GM18507 (cell line): ENCODE measurements around the gene TRIM40.
"Not testable (repeated sequence)": the region's sequence is repeated elsewhere in the genome, so short reads cannot be mapped to it uniquely, and the experiment has no call there.

Source experiments
- DNase-seq: peaks from one replicate; pipeline ENCODE4 v3.0.0; 2011; ENCODE audit warnings: low read depth; ENCODE audit not compliant: insufficient read length; ENCODE audit errors: extremely low spot score
- FAIRE-seq: peaks from 2 replicates; lab custom pipeline; 2011; peaks lifted over from hg19 to GRCh38; lab: Jason Lieb, UNC

TRIM40 gene

DNA sequence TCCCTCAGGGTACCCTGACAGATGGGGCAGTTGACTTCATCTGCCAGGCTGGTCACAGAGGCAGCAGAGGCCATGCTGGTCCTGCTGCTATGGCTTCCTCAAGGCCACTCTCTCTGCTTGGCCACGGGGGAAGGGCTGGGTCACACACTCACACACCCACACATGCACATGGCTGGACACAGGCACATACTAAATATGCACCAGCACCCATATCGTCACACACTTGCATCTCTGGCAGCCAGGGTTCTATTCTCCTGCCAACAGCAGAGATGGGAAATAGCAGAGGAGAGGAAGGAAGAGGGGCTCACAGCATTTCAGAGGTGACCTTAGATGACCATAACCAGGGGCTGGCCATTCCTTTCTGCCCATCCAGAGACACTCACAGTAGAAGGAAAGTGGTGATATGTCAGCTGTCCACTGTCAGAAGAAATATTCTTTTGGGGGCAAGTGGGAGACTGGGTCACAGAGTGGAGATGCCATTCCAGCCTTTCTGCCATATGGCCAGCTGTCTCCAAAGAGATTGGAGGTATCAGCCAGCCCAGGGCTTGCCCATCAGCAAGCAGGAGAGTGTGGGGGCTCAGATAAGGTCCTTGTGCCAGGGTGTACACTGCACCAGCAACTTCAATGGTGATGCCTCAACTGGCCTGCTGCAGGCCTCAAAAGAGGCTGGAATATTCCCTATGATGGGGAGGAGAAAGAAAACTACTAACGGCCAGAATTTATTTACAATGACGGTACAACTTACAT is 25.0 kb downstream of the TRIM40 start, which contains the start of gene TRIM10:
TRIM10 (minus strand) TSS at position 427 of the 747 bp plus-strand sequence; CDS start at position 74, 353 bp downstream.
- no peak for DNase-seq
- FAIRE-seq: no peak

DNA sequence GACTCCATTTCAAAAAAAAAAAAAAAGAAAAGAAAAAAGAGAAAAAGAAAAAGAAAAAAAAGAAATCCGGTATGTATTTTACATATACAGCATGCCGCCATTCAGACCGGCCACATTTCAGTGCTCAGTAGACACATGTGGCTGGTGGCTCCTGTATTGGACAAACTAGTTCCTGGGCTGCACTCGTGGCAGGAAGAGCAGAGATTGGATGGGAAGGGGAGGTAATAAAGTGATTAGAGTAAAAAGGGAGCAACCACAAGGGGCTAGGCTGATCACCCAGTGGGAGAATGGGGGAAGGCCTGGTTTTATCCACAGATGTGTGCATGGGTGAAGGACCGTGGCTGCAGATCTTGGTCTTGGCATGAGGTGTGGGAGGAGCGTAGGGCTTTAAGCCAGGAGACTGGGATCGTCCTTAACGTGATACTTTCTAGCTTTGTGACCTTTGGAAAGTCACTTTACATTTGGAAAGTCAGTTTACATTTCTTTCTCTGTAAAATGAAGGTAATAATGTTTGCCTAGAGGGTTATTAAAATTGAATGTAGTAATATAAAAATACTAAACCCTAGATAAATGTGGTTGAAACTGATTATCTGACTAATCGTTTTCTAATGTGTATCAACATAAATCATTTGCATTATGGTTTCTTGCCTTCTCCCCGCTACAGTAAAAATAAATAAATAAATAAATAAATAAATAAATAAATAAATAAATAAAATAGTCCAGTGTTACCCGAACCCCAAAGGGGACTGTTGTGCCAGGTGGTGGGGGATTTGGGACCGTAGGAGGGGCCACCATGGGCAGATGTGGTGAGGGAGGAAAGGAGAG is 26.5 kb downstream of the TRIM40 start:
- no peak for FAIRE-seq

DNA sequence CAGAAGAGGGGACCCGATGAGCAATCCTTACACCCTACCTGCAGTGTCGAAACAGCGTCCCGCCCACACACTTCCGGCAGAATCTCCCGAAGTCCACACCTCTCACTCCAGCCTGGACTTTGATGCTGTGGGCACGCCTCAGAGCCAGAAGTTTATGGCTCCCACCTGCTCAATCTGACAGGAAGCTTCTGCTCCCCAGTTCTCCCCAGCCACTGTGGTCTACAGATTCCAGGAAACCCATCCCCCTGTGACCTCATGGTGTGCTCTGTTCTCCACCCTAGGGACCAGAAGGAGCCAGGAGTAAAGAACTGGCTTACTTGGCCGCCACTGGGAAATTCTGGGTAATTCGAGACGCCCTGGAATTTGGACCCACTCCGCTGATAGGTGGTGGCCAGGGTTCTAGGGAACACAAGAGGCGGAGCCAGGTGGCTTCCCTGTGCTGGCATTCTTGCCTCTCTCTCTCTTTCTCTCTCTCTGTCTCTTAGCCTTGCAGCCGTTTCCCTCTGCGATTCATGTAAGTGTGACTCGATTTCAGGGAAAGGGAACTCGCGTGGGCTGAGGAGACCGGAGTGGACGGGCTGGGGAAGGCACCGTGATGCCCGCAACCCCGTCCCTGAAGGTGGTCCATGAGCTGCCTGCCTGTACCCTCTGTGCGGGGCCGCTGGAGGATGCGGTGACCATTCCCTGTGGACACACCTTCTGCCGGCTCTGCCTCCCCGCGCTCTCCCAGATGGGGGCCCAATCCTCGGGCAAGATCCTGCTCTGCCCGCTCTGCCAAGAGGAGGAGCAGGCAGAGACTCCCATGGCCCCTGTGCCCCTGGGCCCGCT is 27.4 kb downstream of the TRIM40 start, which contains the start of gene TRIM15:
TRIM15 (plus strand) TSS at position 457 of the 828 bp plus-strand sequence; CDS start at position 596, 139 bp downstream.
- FAIRE-seq (no peak), DNase-seq (no peak)

More for the DNA sequence above, 26.5 kb downstream of the TRIM40 start:
- no peak for DNase-seq

DNA sequence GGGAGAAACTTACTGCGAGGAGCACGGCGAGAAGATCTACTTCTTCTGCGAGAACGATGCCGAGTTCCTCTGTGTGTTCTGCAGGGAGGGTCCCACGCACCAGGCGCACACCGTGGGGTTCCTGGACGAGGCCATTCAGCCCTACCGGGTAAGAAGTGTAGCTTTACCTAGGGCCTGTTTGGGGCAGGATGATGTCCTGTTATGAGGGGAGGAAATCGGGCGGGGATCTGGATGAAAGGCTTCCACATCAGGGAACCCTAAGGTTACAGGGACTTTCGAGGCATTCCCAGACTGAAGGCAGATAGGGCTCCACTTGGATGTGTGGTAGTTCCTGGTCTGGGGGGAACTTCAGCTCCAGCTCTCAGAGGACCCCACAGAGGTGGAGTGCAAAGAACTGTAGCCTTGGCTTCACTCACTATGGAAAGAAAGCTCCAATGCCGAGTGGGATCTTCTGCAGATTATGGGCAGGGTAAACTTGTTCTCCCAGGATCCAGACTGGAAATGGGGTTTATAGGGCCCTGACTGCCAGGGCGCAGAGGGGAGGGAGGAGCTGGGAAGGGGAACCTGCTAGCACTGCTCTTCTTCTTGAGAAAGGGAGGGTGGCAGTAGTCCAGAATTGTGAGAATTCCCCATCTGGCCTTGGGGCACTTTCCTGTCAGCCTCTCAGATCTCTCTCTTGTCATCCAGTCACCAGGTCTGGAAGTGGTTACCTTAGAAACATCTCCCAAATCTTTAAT is 28.1 kb downstream of the TRIM40 start:
- FAIRE-seq (no peak), DNase-seq (no peak)

DNA sequence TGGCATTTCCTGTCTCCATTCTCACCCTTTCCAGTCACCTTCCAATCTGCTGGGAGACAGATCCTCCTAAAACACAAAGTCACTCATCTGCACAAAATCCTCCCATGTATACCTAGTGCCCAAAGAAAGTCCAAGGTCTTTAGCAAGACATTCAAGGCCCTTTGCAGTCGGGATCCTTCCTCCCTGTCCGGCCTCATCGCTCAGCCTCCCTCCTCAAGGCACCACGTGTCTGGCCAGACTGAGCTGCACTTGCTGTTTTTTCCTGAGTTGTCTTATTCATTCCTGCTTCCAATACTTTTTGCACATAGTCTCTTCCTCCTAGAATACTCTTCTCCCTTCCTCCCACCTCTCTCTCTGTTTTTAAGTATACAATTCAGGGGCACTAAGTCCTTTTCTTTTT is 28.8 kb downstream of the TRIM40 start:
- FAIRE-seq: no peak
- DNase-seq: no peak

DNA sequence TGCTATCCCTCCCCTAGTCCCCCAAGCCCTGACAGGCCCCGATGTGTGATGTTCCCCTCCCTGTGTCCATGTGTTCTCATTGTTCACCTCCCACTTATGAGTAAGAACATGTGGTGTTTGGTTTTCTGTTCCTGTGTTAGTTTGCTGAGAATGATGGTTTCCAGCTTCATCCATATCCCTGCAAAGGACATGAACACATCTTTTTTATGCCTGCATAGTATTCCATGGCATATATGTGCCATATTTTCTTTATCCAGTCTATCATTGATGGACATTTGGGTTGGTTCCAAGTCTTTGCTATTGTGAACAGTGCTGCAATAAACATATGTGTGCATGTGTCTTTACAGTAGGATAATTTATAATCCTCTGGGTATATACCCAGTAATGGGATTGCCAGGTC is 29.3 kb downstream of the TRIM40 start:
- not testable (repeated sequence) for FAIRE-seq, DNase-seq

DNA sequence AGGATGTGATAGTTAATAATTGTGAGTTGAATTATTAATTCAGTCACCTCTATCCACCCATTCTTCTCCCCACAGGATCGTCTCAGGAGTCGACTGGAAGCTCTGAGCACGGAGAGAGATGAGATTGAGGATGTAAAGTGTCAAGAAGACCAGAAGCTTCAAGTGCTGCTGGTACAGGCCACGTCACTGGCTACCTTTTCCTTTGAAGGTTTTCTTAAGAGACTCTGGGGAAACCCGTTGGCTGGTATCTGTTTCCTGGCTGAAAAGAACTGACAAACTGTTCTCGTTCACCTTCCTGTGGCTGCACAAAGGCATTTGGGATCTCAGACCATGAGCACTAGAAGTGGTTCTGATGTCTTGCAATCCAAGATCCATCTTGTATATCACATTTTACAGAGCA is 31.2 kb downstream of the TRIM40 start:
- FAIRE-seq (peak; percentile 26), DNase-seq (no peak)

DNA sequence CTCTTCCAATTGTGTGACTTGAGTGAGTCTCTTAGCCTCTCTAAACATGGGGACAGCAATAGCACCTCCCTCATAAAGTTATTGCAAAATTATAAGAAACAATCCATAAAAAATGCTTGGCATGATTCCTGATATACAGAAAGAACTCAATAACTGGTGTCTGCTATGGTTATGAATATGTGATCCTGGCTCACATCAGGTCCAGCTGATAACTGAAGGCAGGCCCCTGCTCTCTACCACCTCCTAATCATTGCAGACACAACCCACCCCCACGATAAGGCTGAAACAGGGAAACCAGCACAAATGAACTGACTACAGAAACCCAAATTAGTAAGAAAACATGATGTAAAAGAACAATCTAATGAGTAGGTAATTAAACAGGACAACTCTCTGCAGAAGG is 32.8 kb downstream of the TRIM40 start:
- no peak for FAIRE-seq
- DNase-seq: no peak

DNA sequence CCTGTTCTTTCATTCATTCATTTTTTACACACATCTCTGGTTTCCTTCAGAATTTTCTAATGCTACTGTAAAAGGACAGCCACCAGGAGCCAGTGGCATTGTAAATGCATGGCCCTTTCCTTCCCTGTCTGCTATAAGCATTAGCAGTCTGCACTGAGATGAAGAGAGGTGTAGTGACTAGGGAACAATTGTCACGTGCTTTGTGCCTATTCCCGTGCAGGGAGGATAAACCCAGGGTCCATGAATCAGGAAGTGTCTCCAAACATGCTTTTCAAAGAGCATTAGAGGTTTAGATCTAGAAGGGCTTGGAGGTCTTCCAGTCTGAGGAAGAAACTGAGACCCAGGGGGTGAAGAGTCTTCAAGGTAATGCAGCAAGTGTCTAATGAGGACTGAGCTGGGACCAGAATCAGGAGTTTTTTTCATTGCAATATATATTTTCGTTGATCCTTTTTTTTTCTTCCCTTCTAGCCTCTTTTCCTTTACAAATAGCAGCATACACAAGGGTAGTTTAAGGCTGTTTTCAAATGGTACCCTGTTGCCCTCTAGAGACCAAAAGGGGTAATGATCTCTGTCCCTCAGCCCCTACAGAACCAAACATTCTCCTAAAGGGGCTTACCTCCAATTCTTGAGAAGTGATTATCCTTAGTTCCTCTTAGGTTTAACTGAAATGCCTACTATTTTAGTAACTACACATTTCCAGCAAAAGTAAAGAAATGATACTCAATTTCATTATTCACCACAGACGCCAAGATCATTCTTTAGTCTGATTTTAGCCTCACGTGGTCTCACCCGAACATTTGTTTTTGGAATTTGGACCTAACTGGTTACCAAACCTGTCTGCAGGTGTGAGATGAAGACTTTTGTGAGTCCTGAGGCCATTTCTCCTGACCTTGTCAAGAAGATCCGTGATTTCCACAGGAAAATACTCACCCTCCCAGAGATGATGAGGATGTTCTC is 34.0 kb downstream of the TRIM40 start:
- FAIRE-seq (peak; percentile 70), DNase-seq (no peak)

DNA sequence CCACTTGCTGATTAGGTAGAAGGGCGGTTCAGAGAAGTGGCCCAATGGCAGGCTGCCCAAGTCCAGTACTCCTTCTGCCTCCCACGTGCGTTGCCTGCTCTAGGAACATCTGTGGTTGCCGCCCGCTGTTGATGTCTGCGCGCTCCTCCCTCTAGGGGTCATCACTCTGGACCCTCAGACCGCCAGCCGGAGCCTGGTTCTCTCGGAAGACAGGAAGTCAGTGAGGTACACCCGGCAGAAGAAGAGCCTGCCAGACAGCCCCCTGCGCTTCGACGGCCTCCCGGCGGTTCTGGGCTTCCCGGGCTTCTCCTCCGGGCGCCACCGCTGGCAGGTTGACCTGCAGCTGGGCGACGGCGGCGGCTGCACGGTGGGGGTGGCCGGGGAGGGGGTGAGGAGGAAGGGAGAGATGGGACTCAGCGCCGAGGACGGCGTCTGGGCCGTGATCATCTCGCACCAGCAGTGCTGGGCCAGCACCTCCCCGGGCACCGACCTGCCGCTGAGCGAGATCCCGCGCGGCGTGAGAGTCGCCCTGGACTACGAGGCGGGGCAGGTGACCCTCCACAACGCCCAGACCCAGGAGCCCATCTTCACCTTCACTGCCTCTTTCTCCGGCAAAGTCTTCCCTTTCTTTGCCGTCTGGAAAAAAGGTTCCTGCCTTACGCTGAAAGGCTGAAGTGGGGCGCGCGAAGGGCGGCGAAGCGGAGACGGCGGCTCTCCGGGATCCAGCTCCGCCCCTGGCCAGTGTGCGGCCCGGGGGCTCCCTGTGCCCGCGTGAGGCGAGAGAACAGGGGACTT is 35.9 kb downstream of the TRIM40 start:
- FAIRE-seq (no peak), DNase-seq (no peak)

DNA sequence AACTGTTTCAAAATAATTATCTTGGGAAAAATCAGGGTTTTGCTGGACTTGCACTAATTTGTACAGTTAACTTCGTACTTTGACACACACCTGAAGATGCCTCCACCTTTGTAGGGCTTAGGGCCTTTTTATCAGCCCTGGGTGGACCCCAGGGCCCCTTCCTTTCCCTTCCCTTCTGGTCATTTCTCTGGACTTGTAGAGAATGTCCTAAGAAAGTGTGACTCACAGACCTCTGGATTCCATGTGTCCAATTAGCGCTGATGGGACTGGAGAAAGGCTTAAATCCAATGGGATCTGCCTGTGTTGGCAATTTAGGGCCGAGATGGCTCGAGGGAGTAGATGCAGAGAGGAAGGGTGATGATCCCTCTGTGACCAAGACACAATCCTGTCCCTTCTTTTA is 36.7 kb downstream of the TRIM40 start:
- FAIRE-seq (no peak), DNase-seq (no peak)

DNA sequence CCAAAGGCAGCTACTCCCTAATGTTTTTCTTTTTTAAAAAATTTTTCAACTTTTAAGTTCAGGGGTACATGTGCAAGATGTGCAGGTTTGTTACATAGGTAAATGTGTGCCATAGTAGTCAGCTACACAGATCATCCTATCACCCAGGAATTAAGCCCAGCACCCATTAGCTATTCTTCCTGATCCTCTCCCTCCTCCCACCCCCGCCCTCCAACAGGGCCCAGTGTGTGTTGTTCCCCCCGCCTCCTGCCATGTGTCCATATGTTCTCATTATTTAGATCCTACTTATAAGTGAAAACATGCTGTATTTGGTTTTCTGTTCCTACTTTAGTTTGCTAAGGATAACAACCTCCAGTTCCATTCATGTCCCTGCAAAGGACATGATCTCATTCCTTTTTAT is 39.8 kb downstream of the TRIM40 start:
- FAIRE-seq (no peak), DNase-seq (no peak)

DNA sequence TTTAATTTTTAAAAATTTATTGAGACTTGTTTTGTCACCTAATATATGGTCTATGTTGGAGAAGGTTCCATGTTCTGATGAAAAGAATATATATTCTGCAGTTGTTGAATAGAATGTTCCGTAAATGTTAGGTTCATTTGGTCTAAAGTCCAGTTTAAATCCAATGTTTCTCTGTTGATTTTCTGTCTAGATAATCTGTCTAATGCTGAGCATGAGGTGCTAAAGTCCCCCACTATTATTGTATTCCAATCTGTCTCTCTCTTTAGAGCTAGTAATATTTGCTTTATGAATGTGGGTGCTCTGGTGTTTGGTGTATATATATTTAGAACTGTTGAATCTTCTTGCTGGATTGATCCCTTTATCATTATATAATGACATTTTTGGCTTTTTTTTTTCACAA is 42.9 kb downstream of the TRIM40 start:
- FAIRE-seq (no peak), DNase-seq (no peak)

DNA sequence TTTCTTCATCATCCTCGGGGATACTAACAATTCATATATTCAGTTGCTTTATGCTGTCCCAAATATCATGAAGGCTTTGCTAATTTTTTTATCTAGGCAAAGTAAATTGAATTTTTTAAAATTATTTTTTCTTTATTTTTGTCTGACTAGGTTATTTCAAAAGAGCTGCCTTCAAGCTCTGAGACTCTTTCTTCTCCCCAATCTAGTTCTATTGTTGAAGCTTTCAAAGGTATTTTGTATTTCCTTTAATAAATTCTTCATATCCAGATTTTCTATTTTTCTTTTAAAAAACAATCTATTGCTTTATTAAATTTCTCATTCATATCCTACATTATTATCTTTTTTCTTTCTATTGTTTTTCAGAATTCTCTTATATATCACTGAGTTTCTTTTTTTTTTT is 44.2 kb downstream of the TRIM40 start:
- no peak for FAIRE-seq
- DNase-seq: no peak

DNA sequence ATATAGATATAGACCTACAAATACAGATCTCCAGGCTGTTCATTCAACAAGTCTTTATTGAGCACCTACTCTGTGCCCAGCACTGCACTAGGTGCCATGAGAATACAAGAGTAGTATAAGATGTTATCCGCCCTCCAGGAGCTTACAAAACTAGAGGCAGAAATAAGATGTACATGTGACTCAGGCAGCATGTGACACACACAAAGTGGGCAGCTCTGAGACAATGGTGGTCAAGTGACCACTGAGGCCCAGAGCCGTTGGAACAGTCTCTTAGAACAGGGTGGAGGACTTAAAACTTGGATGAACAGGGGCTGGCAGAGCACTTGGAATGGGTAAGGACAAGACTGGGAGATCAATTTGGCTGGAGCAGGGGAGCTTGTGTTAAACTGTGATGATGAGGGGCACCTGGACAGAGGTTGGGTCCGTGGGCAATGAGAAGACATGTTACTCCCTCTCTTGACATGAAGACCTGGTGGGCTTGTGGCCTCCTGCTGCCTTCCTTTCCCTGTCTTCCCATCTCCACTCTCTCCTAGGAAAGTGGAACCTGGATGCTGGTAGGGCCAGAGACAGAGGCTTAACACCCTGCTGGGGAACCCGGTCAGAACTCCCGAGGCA is 48.6 kb downstream of the TRIM40 start:
- FAIRE-seq: no peak

DNA sequence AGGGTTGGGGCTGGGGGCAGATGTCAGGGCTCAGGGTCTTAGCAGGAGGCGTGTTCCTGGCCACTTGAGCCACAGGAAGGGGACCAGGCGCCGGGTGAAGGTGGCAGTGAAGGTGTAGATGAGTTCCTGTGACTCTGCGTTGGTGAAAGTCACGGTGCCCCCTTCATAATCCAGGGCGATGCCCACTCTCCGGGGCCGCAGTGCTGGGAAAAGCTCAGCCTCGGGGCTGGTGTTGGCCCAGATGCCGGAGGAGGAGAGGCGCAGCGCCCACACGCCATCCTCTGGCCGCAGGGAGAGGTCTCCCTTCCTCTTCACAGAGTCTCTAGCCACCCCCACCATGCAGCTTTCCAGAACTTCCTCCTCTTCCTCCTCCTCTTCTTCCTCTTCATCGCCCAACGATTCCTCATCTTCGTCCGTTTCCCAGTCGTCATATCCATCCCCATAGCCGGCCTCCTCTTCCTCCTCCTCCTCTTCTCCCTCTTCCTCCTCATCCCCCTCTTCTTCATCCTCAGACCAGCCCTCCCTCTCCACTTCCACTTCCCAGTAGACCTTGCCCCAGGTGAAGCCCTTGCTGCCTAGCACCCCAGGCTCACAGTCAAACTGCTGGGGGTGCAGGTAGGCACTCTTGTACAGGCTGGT is 50.0 kb downstream of the TRIM40 start:
- FAIRE-seq (no peak), DNase-seq (no peak)

More for the DNA sequence above, 48.6 kb downstream of the TRIM40 start:
- no peak for DNase-seq
